GM21528 (cell line): Measurements from ENCODE around the gene CT47C1.

Experiments
- ATAC-seq: cut with Tn5 transposase; IDR thresholded peaks from one replicate; pipeline ENCODE4 v1.9.1; 2021; ENCODE audit warnings: mild to moderate bottlenecking, moderate library complexity; ENCODE audit not compliant: unreplicated experiment, low FRiP score

Gene CT47C1

GRCh38 chrX:119073200-119073905, 560 bp downstream of the CT47C1 start:
- ATAC-seq: no peak

DNA sequence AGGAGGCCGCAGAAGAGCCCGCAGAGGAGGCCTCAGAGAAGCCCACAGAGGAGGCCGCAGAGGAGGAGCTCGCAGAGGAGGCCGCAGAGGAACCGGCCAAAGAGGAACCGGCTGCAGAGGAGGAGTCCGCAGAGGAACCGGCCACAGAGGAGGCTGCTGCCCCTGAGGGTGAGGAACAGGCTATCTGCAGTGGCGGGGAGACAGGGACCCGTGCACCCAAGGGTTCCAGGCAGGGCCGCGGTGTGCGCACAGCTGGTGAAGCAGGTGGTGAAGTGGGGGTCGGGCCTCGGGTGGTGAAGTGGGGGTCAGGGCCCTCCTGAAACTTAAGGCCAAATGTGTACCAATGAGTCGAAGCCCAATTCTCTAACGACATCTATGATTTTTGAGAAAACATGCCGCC, 1.1 kb downstream of the CT47C1 start:
- no peak for ATAC-seq

DNA sequence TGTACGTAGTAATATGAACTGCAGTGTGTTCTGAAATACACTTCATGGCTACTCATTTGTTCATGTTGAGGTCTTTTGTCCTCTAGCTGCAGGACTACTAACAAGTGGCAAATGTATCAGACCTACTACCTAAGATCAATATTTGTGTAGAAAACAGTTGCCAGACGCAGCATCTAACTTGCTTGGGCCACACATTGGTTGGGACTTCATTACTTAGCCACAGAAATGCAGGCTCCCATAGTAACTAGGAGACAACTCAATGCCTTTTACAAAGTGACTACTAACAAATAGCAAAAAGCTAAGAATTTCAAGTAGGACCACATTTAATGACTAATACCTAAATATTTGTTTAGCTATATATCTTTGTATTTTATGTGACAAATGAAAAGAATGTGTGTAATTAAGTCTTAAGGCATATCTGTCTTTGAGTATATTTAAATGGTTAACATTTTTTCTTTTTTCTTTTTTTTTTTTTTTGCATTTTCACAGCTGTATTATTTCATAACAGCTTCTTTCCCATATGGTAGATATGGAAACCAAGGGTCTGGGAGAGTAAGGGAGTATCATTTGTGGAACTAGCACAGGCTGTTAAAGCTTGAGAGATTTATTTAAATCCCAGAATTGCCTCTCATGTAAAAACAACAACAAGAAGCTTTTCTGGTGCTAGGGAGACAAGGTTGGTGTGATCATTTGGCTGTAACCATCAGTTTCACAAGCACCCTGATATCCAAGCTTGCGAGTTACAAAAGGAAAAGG, 2.7 kb downstream of the CT47C1 start:
- no peak for ATAC-seq

DNA sequence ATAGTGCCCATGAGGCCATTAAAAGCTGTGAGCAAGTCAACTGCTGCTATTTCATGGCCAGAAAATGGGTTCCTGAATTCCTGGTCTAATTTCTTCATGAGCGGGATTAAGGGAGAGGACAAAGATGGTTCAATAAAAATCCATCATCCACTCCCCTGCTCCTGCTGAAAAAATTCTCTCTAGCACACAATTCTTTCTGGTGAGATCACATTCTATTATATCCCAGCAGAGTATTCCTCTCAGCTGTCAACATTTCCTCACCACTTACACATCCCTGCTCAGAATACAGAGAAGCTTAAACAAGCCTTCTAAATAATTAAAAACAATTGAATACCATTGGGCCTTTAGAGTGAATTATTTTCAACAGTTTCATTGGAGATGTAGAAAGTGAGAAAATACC, 9.5 kb downstream of the CT47C1 start:
- ATAC-seq: no peak

DNA sequence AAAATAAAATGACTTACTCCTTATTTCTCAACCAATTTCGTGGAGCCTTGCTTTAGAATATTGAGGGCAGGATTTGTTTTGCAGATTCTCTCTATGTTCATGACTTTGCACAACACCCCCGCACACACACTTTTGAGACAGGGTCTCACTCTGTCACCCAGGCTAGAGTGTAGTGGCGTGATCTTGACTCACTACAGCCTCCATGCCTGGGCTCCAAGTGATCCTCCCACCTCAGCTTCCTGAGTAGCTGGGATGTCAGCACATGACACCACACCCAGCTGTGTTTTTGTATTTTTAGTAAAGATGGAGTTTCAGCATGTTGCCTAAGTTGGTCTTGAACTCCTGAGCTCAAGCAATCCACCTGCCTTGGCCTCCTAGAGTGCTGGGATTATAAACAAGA, 12.0 kb downstream of the CT47C1 start:
- no peak for ATAC-seq

DNA sequence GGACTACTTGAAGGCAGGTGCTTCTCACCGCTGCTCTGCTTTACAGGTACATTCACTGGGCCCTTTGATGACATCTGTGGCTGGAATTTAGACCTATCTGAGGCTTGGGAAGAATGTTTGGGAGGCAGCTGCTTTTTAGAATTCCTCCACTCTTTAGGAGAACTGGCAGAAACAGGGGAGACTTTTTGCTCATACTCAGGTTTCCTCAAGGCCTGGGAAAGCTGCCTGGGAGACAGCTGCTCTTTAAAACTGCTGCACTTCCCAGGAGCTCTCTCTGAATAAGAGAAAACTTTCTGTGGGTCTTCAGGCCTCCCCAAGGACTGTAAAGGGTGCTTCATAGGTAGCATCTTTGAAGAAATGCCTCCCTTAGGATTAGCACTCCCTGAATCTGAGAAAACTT, 14.3 kb downstream of the CT47C1 start:
- no peak for ATAC-seq

DNA sequence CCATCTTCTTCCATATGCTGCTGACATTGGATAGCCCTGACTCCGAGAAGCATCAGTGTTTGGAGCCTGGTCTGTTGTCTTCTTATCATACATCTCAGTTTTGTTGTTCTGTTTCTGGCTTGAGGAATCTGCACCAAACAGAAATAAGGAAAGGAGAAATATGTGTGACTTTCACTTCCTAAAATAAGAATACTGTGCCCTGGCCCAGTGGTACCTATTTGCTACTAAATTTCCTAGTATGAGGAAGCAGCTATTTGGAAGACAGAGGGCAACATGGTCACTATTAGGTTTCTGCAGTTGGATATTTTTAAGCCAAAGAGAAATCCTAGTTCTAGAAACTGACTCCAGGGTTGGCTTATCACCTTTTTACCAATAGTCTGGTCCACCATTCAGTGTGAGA, 16.8 kb downstream of the CT47C1 start:
- ATAC-seq: no peak

- ATAC-seq: no peak
Observed at GRCh38 chrX:119090627-119091026, 17.8 kb downstream of the CT47C1 start.

- ATAC-seq: no peak
Observed at GRCh38 chrX:119093991-119094735, 21.4 kb downstream of the CT47C1 start.

DNA sequence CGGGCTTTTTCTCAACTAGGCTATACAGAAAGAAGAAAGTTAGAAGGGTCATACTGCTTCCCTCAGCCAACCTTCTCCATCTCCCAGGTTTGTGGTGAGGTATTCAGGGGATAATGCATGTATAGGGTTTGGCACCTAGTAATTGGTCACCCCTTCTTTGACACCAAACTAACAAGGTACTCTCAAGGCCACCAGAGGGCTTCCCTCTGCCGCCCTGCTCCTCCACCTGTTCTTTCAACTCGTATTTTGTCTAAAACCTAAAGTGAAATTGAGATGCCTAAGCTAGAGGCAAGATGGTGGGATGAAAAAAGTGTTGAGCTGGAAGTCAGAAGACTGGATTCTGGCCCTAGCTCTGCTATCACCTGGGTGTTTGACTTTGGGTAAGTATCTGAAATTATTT, 22.0 kb downstream of the CT47C1 start:
- ATAC-seq: no peak

- ATAC-seq: no peak
Observed at GRCh38 chrX:119095936-119096335, 23.1 kb downstream of the CT47C1 start.

DNA sequence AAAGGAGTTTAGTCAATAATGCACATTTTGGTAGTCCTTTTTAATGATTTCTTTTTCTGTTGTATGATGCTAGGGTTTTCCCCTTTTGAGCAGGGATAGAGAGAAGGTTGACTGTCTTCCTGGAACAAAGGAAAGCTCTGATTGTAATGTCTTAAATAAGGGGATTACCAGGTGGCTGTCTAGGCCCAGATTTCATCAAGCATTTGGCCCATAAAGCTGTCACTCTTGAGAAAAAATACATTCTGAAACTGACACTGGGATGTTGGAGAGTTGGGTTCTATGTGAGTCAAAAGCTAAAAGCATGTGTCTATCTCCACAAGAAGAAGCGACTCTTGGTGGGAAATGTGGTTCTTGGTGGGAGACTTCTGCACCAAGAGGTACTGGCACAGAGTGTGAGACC, 28.4 kb downstream of the CT47C1 start:
- no peak for ATAC-seq

DNA sequence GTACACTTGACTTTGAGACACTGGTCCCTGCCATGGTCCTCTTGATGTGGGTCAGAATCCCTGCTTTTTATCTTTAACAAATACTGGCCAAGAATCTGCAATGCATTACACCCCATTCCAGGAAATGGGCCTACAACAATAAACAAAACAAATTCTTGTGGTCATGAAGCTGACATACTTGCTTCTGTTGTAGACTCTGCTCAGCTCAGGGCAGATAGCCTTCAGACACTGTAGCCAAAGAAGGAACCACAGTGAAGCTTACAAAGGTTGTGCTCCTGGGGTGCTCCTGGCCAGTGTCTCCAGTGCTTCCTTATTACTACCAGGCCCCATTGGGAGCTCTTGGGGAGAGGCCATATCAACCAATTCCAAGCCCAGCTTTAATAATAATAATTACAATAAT, 33.0 kb downstream of the CT47C1 start:
- no peak for ATAC-seq

- ATAC-seq: no peak
Observed at GRCh38 chrX:119107206-119107605, 34.4 kb downstream of the CT47C1 start.

DNA sequence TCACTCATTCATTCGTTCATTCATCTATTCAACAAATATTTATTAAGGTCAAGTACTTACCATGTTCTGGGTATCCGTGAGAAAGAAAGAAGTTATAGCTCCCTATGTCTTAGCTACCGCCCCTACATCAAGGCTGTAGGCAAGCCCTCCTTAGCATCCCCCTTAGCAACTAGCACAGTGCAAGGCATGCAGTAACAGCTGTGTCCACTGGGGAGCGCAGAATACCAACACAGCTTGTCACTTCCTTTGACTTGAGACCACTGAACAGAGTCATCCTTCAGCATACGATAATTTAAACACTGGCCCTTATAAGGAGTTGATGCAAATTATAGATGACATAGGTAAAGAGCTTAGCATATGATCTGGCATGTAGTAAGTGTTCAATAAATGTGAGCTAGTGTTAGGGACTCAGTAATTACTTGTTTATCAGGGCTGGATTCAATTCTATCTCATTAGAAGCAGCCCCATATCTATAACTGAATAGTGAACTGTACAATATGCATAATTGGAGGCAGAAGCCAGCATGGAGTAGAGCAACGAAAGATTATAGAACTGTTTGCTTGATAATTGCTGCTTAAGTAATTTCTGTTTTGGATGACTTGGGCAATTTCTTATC, 46.1 kb downstream of the CT47C1 start:
- no peak for ATAC-seq

DNA sequence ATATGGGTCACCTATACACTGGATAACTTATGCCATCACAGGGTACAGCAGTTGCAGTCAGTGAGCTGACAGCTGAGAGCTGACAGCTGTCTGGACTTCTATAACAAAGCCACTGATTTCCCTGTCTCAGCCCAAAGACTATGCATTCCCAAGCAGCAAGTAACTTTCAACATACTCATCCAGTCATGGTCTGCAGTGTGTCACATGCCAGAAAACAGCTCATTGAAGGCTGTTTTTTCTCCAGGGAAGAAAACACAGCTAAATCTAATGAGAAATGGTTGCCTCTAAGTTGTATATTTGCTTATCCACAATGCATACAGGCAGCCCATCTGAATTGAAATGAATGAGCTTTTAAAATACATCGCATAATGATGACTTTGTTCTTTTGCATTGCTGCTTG, 48.5 kb downstream of the CT47C1 start:
- ATAC-seq: no peak
